ENCODE results near the gene CDIPT. TPM values are rescaled to one million over a fixed set of nuclear protein-coding genes. Genes with fewer than 3 reads are reported as not detected.
A peak's percentile ranks its signal among the peaks of the same experiment; 100 is the strongest.
"Not testable (repeated sequence)": the region's sequence is repeated elsewhere in the genome, so short reads cannot be mapped to it uniquely, and the experiment has no call there.

Gene CDIPT
- total RNA-seq, result 28.7 and 29.8 TPM in 2 replicates

- Mint-ChIP-seq H3K27ac (peak within 1 kb of the TSS; percentile 100), H3K27me3 (peaks cover 6% of the 10 kb centered on the region), H3K36me3 (ENCODE audit: low read depth) (peaks cover 34% of the 10 kb centered on the region), H3K4me3 (peak within 1 kb of the TSS; percentile 94), H3K9me3 (no peaks in the 10 kb centered on the region), H3K4me1 (peaks cover 24% of the 10 kb centered on the region)
- DNase-seq (peak; percentile 79), ATAC-seq (ENCODE audit: low read depth) (peak; percentile 98)
- no peak for TF ChIP-seq CTCF (IDR thresholded peaks at IDR 0.05)
- ChIA-PET CTCF (interaction anchor here (1.2 kb wide), 1 partner anchor 15 kb away, joined by 4 read pairs; no protein-coding TSS in a partner anchor), POLR2A (interaction anchor here (0.5 to 1.9 kb wide), 6 partner anchors 47 to 953 kb away, joined by 3 to 8 read pairs (median 4); partner anchors contain the start of genes HIRIP3, KCTD13, KIF22 and PAGR1)
- intact Hi-C loops (cut with micrococcal nuclease), result loop anchor here (1.0 to 2.0 kb wide), 13 partner anchors 14 to 795 kb away; partner anchors contain the start of genes ASPHD1, FBRS, INO80E and KCTD13
These were observed at the start of gene CDIPT for GRCh38 chr16:29862884-29863668. CDIPT (minus strand) TSS chr16:29863226; CDS start chr16:29862857, 369 bp downstream.

- Mint-ChIP-seq H3K9me3 (no peaks in the 10 kb centered on the region), H3K4me1 (no peaks in the 10 kb centered on the region), H3K27ac (no peak overlapping the region), H3K36me3 (ENCODE audit: low read depth) (peaks cover 40% of the 10 kb centered on the region), H3K4me3 (no peak overlapping the region), H3K27me3 (no peaks in the 10 kb centered on the region)
- no peak for DNase-seq
- ChIA-PET POLR2A (no interaction called here), CTCF (no interaction called here)
- intact Hi-C loops (cut with micrococcal nuclease), result no loop called here
- no peak for ATAC-seq (ENCODE audit: low read depth)
- no peak for TF ChIP-seq CTCF (IDR thresholded peaks at IDR 0.05)
These were observed 49.1 kb upstream of the CDIPT start for GRCh38 chr16:29912087-29912486.

GRCh38 chr16:29911676-29912010 is 48.6 kb upstream of the CDIPT start:
- ATAC-seq (ENCODE audit: low read depth), result no peak
- POLR2A ChIA-PET, result no interaction called here
- Mint-ChIP-seq H3K27me3 (no peaks in the 10 kb centered on the region), H3K4me1 (no peaks in the 10 kb centered on the region), H3K9me3 (no peaks in the 10 kb centered on the region), H3K4me3 (no peak overlapping the region), H3K27ac (no peak overlapping the region), H3K36me3 (ENCODE audit: low read depth) (peaks cover 36% of the 10 kb centered on the region)
- no peak for DNase-seq
- intact Hi-C loops (cut with micrococcal nuclease), result no loop called here
- CTCF ChIA-PET, result no interaction called here
- no peak for TF ChIP-seq CTCF (IDR thresholded peaks at IDR 0.05)

GRCh38 chr16:29910819-29911675 is 48.0 kb upstream of the CDIPT start:
- POLR2A ChIA-PET, result interaction anchor here (0.5 kb wide), 1 partner anchor 53 kb away, joined by 10 read pairs; no protein-coding TSS in a partner anchor
- CTCF ChIA-PET, result no interaction called here
- DNase-seq (no peak), ATAC-seq (ENCODE audit: low read depth) (no peak)
- intact Hi-C loops (cut with micrococcal nuclease), result no loop called here
- no peak for TF ChIP-seq CTCF (IDR thresholded peaks at IDR 0.05)
- Mint-ChIP-seq H3K4me1 (no peaks in the 10 kb centered on the region), H3K9me3 (no peaks in the 10 kb centered on the region), H3K27me3 (no peaks in the 10 kb centered on the region), H3K27ac (no peak overlapping the region), H3K36me3 (ENCODE audit: low read depth) (peaks cover 34% of the 10 kb centered on the region), H3K4me3 (no peak overlapping the region)

GRCh38 chr16:29909851-29910250 is 46.8 kb upstream of the CDIPT start:
- H3K27me3 Mint-ChIP-seq; ATAC-seq (ENCODE audit: low read depth); H3K9me3 Mint-ChIP-seq; H3K27ac Mint-ChIP-seq; DNase-seq; H3K4me3 Mint-ChIP-seq; H3K4me1 Mint-ChIP-seq; intact Hi-C loops (cut with micrococcal nuclease); POLR2A ChIA-PET; CTCF ChIA-PET: not testable (repeated sequence)
- peaks cover 24% of the 10 kb centered on the region for H3K36me3 Mint-ChIP-seq (ENCODE audit: low read depth)
